ENCODE results near the gene EXOC5.

DNA sequence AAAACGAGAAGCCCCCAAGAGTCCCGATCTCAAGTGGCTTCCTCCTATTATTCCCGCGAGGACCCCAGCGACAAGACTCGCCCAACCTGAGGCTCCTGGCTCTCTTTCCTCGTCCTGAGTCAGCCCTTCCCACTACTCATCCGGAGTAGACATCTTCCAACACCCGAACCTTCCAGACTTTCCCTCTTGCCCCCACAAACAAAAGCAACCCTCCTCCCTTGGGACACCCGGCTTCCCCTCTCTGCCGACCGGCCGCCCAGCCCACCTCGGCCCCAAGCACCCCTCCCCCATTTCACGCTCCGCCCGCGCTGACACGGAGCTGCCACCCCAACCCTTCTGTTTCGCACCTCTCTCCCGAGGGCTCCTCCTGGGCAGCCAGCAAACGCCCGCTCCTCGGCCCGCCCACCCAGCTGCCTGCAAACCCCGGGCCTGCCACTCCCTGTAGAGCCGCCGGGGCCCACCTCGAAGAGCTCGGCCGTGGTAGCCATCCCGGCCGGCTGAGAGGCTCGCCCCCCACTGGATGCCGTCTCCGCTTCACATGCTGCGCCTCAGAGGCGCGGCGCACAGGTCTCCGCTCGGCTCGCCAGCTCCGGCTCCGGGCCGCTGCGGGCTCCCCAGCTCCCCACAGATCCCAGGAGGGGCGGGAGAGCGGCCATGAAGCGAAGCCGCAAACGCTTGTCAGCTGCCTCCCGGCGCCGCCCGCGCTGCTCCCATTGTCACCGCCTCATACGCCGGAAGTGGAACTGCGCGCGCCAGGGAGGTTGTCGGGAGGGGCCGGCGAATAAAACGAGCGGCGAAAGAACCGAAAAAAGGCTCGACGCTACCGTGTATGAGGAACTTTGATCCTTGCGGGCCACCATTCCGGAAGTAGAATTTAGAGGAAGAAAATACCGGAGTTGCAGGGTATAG is at the start of gene EXOC5, which contains the start of gene AP5M1:
- TF ChIP-seq, protein P1, sequence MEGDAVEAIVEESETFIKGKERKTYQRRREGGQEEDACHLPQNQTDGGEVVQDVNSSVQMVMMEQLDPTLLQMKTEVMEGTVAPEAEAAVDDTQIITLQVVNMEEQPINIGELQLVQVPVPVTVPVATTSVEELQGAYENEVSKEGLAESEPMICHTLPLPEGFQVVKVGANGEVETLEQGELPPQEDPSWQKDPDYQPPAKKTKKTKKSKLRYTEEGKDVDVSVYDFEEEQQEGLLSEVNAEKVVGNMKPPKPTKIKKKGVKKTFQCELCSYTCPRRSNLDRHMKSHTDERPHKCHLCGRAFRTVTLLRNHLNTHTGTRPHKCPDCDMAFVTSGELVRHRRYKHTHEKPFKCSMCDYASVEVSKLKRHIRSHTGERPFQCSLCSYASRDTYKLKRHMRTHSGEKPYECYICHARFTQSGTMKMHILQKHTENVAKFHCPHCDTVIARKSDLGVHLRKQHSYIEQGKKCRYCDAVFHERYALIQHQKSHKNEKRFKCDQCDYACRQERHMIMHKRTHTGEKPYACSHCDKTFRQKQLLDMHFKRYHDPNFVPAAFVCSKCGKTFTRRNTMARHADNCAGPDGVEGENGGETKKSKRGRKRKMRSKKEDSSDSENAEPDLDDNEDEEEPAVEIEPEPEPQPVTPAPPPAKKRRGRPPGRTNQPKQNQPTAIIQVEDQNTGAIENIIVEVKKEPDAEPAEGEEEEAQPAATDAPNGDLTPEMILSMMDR (conservative IDR thresholded peaks at IDR 0.05), result peak; percentile 15
- TF ChIP-seq ZFX (IDR thresholded peaks at IDR 0.05), result peak; percentile 70

Measured in C4-2B (cell line).